ENCODE measurements around the gene NEMP1.

- TF ChIP-seq ZFP30 (CRISPR knock-in tag; IDR thresholded peaks at IDR 0.05) (no peak), ISL1 (CRISPR knock-in tag; IDR thresholded peaks at IDR 0.05) (no peak), ZNF565 (CRISPR knock-in tag; conservative IDR thresholded peaks at IDR 0.05; ENCODE audit: low read depth) (no peak), ARNTL (CRISPR knock-in tag; IDR thresholded peaks at IDR 0.05; ENCODE audit: borderline replicate concordance, low read depth) (no peak), BACH2 (CRISPR knock-in tag; IDR thresholded peaks at IDR 0.05; ENCODE audit: borderline replicate concordance) (no peak), TSHZ2 (CRISPR knock-in tag; IDR thresholded peaks at IDR 0.05) (no peak), POU6F1 (CRISPR knock-in tag; IDR thresholded peaks at IDR 0.05; ENCODE audit: borderline replicate concordance, low read depth) (no peak), TCF4 (CRISPR knock-in tag; IDR thresholded peaks at IDR 0.05; ENCODE audit: borderline replicate concordance) (no peak), PPARA (CRISPR knock-in tag; IDR thresholded peaks at IDR 0.05; ENCODE audit: borderline replicate concordance) (no peak), OSR1 (CRISPR knock-in tag; IDR thresholded peaks at IDR 0.05) (no peak), ZFP3 (CRISPR knock-in tag; IDR thresholded peaks at IDR 0.05) (no peak)
- TF ChIP-seq, protein P1, sequence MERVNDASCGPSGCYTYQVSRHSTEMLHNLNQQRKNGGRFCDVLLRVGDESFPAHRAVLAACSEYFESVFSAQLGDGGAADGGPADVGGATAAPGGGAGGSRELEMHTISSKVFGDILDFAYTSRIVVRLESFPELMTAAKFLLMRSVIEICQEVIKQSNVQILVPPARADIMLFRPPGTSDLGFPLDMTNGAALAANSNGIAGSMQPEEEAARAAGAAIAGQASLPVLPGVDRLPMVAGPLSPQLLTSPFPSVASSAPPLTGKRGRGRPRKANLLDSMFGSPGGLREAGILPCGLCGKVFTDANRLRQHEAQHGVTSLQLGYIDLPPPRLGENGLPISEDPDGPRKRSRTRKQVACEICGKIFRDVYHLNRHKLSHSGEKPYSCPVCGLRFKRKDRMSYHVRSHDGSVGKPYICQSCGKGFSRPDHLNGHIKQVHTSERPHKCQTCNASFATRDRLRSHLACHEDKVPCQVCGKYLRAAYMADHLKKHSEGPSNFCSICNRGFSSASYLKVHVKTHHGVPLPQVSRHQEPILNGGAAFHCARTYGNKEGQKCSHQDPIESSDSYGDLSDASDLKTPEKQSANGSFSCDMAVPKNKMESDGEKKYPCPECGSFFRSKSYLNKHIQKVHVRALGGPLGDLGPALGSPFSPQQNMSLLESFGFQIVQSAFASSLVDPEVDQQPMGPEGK (CRISPR knock-in tag; IDR thresholded peaks at IDR 0.05; ENCODE audit: borderline replicate concordance) = no peak
- TF ChIP-seq, protein P2, sequence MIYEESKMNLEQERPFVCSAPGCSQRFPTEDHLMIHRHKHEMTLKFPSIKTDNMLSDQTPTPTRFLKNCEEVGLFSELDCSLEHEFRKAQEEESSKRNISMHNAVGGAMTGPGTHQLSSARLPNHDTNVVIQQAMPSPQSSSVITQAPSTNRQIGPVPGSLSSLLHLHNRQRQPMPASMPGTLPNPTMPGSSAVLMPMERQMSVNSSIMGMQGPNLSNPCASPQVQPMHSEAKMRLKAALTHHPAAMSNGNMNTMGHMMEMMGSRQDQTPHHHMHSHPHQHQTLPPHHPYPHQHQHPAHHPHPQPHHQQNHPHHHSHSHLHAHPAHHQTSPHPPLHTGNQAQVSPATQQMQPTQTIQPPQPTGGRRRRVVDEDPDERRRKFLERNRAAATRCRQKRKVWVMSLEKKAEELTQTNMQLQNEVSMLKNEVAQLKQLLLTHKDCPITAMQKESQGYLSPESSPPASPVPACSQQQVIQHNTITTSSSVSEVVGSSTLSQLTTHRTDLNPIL (CRISPR knock-in tag; IDR thresholded peaks at IDR 0.05; ENCODE audit: low read depth) = no peak
Observed at GRCh38 chr12:57049890-57050289, 28.7 kb downstream of the NEMP1 start, which contains the start of gene MYO1A.

Data from SK-N-SH treated with all-trans-retinoic acid at 6 μM for 48 hours (cell line).